GM18867 (cell line): ENCODE measurements around the gene CLCN3.
A peak's percentile ranks its signal among the peaks of the same experiment; 100 is the strongest.
"Not testable (repeated sequence)": the region's sequence is repeated elsewhere in the genome, so short reads cannot be mapped to it uniquely, and the experiment has no call there.

Experiments
- ATAC-seq: cut with Tn5 transposase; IDR thresholded peaks from one replicate; pipeline ENCODE4 v1.9.1; 2021; ENCODE audit warnings: mild to moderate bottlenecking, moderate library complexity; ENCODE audit not compliant: unreplicated experiment

The CLCN3 gene

GRCh38 chr4:169619958-169620879, at the start of gene CLCN3:
TSS of gene CLCN3 (plus strand) at chr4:169620578. CDS start at chr4:169635929, 15,351 bp downstream.
- peak; percentile 95 for ATAC-seq

DNA sequence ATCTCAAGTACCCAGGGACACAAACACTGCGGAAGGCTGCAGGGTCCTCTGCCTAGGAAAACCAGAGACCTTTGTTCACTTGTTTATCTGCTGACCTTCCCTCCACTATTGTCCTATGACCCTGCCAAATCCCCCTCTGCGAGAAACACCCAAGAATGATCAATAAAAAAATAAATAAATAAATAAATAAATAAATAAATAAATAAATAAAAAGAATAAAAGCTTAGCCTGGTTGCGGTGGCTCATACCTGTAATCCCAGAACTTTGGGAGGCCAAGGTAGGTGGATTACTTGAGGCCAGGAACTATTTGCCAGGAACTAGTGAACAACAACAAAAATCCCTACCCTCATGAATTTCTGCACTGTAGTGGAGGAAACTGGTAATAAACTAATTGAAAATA, 49.4 kb upstream of the CLCN3 start:
- not testable (repeated sequence) for ATAC-seq

GRCh38 chr4:169571435-169571834, 48.9 kb upstream of the CLCN3 start:
- ATAC-seq: no peak

- ATAC-seq: no peak
Measured at GRCh38 chr4:169573889-169574288, 46.5 kb upstream of the CLCN3 start.

DNA sequence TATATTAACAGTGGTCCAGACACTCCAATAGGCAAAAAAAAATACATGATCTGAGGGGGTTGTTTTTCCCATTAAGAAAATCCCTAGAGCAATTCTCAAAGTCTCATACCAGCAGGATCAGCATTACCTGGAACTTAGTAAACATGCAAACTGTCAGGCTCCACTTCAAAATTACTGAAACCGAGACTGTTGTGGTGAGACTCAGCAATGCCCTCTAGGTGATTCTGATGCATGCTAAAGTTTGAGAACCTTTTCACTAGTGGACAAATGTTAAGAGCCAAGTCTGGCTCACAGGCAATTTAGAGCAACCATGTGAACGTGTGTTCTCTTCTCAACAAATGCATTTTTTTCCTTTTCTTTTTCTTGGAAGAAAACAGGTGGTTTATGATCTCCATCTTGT, 38.2 kb upstream of the CLCN3 start:
- ATAC-seq: peak; percentile 99

DNA sequence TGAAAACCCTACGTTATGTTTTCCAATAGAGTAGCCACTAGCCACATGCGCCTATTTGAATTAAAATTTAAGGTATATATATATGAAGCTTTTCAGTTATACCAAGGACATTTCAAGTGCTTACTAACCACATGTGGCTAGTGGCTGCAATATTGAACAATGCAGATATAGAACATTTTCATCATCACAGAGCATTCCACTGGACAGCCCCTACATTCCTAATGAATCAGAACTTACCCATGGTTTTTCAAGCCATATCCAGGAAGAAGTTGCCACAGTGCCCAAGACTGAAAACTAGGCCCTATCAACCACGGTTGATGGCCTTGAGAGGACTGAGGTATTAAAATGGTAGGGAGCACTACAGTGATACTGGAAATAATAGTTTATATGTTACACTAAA, 37.7 kb upstream of the CLCN3 start:
- peak; percentile 9 for ATAC-seq

GRCh38 chr4:169583563-169583962, 36.8 kb upstream of the CLCN3 start:
- no peak for ATAC-seq

DNA sequence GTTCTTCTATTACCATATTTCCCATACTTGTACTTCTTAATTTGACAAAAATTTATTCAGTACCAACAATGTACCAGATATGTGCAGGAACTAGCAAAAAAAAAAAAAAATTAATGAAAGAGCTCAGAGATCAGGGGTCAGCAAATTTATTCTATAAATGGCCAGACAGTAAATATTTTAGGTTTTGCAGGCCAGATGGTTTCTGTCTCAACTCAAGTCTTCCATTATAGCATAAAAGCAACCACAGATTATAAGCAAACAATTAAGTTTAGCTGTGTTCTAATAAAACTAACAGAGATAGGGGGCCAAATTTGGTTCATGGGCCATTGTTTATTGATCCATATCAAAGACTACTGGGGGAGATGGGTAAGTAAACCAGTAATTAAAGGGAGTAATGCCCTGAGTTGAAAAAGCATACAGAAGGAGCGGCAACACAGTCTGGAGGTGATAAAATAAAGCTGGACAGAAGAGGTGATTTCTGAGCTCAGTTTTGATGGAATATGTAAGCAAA, 27.3 kb upstream of the CLCN3 start:
- ATAC-seq: no peak

GRCh38 chr4:169594560-169595195, 25.7 kb upstream of the CLCN3 start:
- no peak for ATAC-seq

- ATAC-seq: peak; percentile 79
Measured at GRCh38 chr4:169601016-169601771, 19.2 kb upstream of the CLCN3 start.

DNA sequence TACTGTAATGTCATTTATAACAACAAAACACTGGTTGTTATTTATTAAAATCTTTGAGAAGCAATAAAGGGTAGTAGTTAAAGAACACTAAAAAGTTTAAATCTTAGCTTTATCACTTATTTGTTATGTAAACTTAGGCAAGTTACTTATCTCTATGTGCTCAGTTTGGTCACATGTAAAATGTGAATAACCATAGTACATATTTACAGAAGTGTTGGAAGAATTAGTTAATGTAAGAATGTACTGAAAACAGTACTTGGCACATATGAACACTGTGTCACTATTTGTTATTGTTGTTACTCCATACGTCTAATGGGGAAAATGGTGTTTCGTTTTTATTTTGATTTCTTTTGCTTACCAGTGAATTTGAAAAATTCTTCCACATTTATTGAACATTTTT, 17.1 kb upstream of the CLCN3 start:
- ATAC-seq: no peak

- ATAC-seq: peak; percentile 67
Measured at GRCh38 chr4:169604131-169604900, 16.1 kb upstream of the CLCN3 start.

DNA sequence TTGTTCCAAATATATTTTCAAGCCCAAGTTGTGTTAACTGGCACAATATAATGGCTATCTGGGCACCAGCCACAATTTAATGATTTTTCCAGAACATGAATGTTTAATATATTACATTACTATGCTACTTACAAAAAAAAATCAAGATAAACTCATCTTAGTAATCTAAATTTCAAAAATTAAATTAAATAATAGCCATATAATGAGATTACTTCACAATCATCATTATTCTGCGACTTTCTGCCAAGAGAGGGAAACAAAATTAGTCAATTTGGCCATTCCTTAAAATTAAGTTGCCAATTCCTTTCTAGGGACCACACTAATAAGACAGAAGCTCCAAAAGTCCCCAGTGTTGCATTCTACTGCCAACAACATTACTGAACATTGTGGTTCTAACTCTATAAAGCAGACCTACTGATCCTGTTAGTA, 15.5 kb upstream of the CLCN3 start:
- ATAC-seq: no peak

GRCh38 chr4:169611157-169611556, 9.2 kb upstream of the CLCN3 start:
- no peak for ATAC-seq

- ATAC-seq: peak; percentile 91
Measured at GRCh38 chr4:169611991-169612870, 8.1 kb upstream of the CLCN3 start, which contains the start of gene NEK1. TSS of gene NEK1 (minus strand) at chr4:169612583. CDS start at chr4:169602630, 9,953 bp downstream.

GRCh38 chr4:169612871-169613859, 7.2 kb upstream of the CLCN3 start:
- peak; percentile 39 for ATAC-seq

GRCh38 chr4:169615467-169616106, 4.8 kb upstream of the CLCN3 start:
- ATAC-seq: no peak

DNA sequence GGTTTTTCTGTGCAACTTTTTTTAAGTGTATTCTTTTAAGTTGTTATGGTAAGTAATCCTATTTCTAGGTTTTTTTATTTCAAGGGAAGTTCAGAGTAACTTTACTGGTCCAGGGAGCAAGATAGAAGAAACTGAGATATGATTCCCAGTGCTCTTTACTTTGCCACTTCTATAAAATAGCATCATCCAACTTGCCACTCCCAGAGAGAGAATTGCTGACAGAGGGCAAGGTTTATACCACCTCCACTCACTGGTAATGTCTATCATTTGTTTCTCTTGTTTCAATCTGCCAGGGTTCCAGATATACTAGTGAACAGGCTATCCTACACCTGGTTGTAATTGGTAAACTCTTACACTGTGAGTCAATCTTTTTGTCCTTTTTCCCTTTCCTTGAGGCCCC, 3.5 kb upstream of the CLCN3 start:
- no peak for ATAC-seq
